Gastroesophageal sphincter (tissue), 4 donors: ENCODE data around the gene FGFR1OP2. TPM values are rescaled to one million over a fixed set of nuclear protein-coding genes. Genes with fewer than 3 reads are reported as not detected.

ENCODE experiments used
- ATAC-seq: fragments of 150-250 bp; one replicate; pipeline ENCODE4 v1.9.1; 2016; ENCODE audit warnings: mild to moderate bottlenecking, moderate library complexity
- H3K27ac ChIP-seq, 4 donors: fragments of 200-600 bp; sonication (generic) in 3 of 4; 1 replicate in 3 of 4; 2 replicates in 1 of 4; pipeline ENCODE4 v1.5.1; 2016 to 2019
- H3K27me3 ChIP-seq: fragments of 200-600 bp; sonication (generic); one replicate; pipeline ENCODE4 v1.5.1; 2019
- H3K36me3 ChIP-seq, 2 donors: fragments of 200-600 bp; sonication (generic); one replicate each; pipeline ENCODE4 v1.5.1; 2019; ENCODE audit warnings: control low read depth in 1 of 2
- H3K4me1 ChIP-seq, 3 donors: fragments of 200-600 bp; sonication (generic); 1 replicate in 2 of 3; 2 replicates in 1 of 3; pipeline ENCODE4 v1.5.1; 2016 to 2019; ENCODE audit warnings: control low read depth in 2 of 3
- H3K4me3 ChIP-seq, 2 donors: fragments of 200-600 bp; sonication (generic); one replicate each; pipeline ENCODE4 v1.5.1; 2019; ENCODE audit warnings: mild to moderate bottlenecking in 1 of 2, moderate library complexity in 1 of 2
- H3K9me3 ChIP-seq, 3 donors: fragments of 200-600 bp; sonication (generic); one replicate each; pipeline ENCODE4 v1.5.1; 2017 to 2019; ENCODE audit warnings: control low read depth in 2 of 3
- EP300 ChIP-seq: sonication (generic); formaldehyde crosslinking; IDR thresholded peaks from one replicate; pipeline ENCODE4 v1.6.1; 2017; ENCODE audit warnings: antibody characterized with exemption, mild to moderate bottlenecking
- POLR2A ChIP-seq, 2 donors: fragments of 450-650 bp; IDR thresholded peaks; one replicate each; pipeline ENCODE4 v1.6.1; 2017; ENCODE audit warnings: antibody characterized with exemption in 2 of 2, mild to moderate bottlenecking in 2 of 2, moderate library complexity in 1 of 2
- POLR2AphosphoS5 ChIP-seq: sonication (generic); formaldehyde crosslinking; IDR thresholded peaks from one replicate; pipeline ENCODE4 v1.6.1; 2017; ENCODE audit warnings: antibody characterized with exemption
- WGBS, 2 donors: methylation state at CpG; one replicate each; pipeline ENCODE4 v1.1.5; 2018; ENCODE audit warnings: low coverage in 1 of 2; 5-methylcytosine and 5-hydroxymethylcytosine counted together
- total RNA-seq, 4 donors: library from RNA; depleted of rRNA; stranded (reverse); fragments of >200 nt; gene quantifications; one replicate each; pipeline ENCODE4 v1.1.0, GENCODE V29; 2016
- TF ChIP-seq, protein P1 (sequence below), 4 experiments: fragments of 200-600 bp in 2 of 4; fragments of 450-650 bp in 2 of 4; sonication (generic) in 1 of 4; IDR thresholded peaks; one replicate each; pipeline ENCODE4 v1.5.1; 2017 to 2019; ENCODE audit warnings: antibody characterized with exemption in 4 of 4, mild to moderate bottlenecking in 2 of 4, moderate library complexity in 2 of 4

Gene FGFR1OP2
- total RNA-seq, 4 donors from 2014 or later = 57.7 to 127 (median 75.1) TPM

DNA sequence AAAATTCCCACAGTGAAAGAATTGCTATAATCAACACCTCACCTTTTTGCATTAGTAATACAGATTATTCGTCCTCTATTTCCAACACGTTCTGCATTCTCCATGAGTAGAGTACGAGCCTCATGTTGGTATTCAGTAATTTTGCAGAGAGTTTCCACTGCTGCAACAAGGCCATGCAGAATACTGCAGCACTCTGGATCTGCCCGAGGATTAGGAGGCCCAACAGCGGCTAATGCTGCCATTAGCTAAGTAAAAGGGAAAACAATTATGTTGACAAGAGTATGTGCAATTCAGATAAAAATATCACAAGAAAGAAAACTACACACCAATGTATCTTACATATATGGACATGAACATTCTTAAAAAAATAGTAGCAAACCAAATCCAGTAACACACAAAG, 9.6 kb upstream of the FGFR1OP2 start:
- H3K36me3 ChIP-seq = peaks cover 0 to 69% of the 10 kb centered on the region in 2 donors
- 91 to 93% methylated on average over 4 to 5 of the region's 5 CpGs for WGBS, 2 donors

DNA sequence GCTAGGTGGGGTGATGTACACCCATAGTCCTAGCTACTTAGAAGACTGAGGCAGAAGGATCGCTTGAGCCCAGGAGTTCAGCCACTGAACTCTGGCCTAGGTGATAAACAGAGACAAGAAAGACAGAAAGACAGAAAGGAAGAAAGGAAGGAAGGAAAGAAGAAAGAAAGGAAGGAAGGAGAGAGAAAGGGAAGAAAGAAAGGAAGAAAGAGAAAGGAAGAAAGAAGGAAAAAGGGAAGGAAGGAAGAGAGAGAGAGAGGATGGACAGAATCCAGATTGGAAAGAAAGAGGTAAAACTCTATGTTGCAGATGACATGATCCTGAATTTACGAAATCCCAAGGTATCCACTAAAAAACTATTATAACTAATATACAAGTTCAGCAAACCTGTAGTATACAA, 8.7 kb upstream of the FGFR1OP2 start:
- 100% methylated on average over 2 of the region's 2 CpGs for WGBS, 2 donors
- Histone ChIP-seq H3K4me3 (no peak overlapping the region), H3K27me3 (no peaks in the 10 kb centered on the region), H3K4me1 (no peaks in the 10 kb centered on the region), H3K36me3 (peaks cover 0 to 60% of the 10 kb centered on the region in 2 donors), H3K9me3 (no peaks in the 10 kb centered on the region), H3K27ac (no peak overlapping the region)
- no peak for ATAC-seq
- TF ChIP-seq EP300 (no peak), POLR2AphosphoS5 (no peak), POLR2A (IDR thresholded peaks at IDR 0.05) (no peak)
- TF ChIP-seq, protein P1, sequence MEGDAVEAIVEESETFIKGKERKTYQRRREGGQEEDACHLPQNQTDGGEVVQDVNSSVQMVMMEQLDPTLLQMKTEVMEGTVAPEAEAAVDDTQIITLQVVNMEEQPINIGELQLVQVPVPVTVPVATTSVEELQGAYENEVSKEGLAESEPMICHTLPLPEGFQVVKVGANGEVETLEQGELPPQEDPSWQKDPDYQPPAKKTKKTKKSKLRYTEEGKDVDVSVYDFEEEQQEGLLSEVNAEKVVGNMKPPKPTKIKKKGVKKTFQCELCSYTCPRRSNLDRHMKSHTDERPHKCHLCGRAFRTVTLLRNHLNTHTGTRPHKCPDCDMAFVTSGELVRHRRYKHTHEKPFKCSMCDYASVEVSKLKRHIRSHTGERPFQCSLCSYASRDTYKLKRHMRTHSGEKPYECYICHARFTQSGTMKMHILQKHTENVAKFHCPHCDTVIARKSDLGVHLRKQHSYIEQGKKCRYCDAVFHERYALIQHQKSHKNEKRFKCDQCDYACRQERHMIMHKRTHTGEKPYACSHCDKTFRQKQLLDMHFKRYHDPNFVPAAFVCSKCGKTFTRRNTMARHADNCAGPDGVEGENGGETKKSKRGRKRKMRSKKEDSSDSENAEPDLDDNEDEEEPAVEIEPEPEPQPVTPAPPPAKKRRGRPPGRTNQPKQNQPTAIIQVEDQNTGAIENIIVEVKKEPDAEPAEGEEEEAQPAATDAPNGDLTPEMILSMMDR (IDR thresholded peaks at IDR 0.05) = no peak

More for the DNA sequence above, 9.6 kb upstream of the FGFR1OP2 start:
- H3K27me3 ChIP-seq = no peaks in the 10 kb centered on the region
- no peaks in the 10 kb centered on the region for H3K4me1 ChIP-seq
- ATAC-seq = no peak
- TF ChIP-seq EP300 (no peak), POLR2A (IDR thresholded peaks at IDR 0.05) (no peak), POLR2AphosphoS5 (no peak)
- TF ChIP-seq, protein P1 (IDR thresholded peaks at IDR 0.05) = no peak
- no peaks in the 10 kb centered on the region for H3K9me3 ChIP-seq
- H3K27ac ChIP-seq = no peak overlapping the region
- H3K4me3 ChIP-seq = no peak overlapping the region

DNA sequence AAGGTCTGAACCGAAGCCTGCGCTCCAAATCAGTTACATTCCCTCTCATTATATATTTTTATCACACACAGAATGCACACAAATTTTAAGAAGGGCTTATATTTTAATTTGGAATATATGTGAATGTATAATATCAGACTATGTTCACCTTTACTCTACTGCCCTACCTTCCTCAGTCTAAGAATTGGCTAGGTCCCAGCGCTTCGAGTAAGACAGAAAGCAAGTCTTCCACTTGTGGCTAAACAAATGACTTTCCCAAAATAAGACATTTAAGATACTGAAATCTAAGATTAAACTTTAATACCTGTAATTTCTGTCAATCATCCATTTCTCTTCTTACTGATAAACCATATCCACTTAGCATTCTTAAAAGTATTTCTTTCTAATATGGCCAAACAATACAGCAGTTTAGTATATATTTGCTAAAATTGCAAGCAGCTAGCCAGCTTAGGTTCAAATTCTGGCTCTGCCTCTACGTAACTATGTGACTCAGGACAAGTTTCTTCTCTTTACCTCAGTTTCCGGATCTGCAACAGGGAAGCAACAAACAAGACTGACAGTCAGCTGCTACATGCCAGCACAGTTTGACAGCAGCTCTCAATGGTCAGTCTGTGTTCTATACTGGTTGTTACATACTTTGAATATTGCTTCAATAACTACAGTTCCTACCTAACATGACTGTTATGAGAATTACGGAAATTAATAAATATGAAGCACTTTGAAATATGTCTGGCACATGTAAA, 2.5 kb upstream of the FGFR1OP2 start:
- H3K27ac ChIP-seq = peak overlapping the region in 2 of 4 donors; percentile 17 to 90
- H3K27me3 ChIP-seq = no peaks in the 10 kb centered on the region
- H3K36me3 ChIP-seq = peaks cover 0 to 21% of the 10 kb centered on the region in 2 donors
- no peak for ATAC-seq
- H3K4me1 ChIP-seq = peaks cover 3 to 41% (median 13%) of the 10 kb centered on the region in 3 donors
- no peak overlapping the region for H3K4me3 ChIP-seq
- no peaks in the 10 kb centered on the region for H3K9me3 ChIP-seq
- 60 to 80% methylated on average over 7 of the region's 7 CpGs for WGBS, 2 donors
- TF ChIP-seq POLR2A (IDR thresholded peaks at IDR 0.05) (no peak), EP300 (no peak), POLR2AphosphoS5 (no peak)
- TF ChIP-seq, protein P1 (IDR thresholded peaks at IDR 0.05) = no peak

DNA sequence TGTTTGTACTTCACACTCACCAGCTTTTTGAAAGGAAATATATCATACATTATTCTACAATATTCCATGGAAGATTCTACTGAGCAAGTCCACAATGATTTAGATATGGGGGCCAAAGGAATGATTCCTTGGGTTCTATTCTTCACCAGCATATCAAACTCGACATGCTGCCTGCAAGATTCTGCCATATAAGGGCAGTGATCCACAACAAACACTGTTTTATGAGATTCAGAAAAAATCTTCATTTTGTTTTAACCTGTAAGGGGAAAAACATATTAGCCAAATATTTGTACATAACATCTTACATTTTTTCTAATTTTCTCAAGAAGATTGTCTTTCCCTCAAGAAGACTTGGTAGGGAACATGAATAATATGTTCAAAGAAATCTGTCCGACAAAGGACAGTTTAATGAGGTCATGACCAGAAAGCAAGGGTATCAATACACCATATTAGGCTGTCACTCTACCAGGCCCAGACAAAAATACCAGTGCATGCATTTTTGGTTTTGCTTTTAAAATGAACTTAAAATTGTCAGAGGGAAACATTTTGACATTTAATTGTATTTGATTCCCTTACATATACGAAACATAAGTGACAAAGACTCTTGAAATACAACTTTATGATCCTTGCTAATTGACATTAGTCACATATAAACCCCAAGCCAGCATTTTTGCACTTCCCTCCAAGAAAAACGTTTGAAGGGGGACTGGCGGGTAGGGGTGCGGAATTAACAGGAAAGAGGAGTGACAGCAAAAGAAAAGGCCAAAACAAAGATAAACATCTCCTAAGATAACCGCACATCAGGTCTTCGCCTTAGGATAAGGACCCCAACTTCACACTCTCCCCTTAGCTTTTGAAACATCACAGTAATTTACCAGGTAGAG, 1.5 kb upstream of the FGFR1OP2 start:
- TF ChIP-seq EP300 (no peak), POLR2AphosphoS5 (no peak), POLR2A (IDR thresholded peaks at IDR 0.05) (no peak)
- TF ChIP-seq, protein P1 (IDR thresholded peaks at IDR 0.05) = no peak
- 9 to 15% methylated on average over 5 to 8 of the region's 8 CpGs for WGBS, 2 donors
- Histone ChIP-seq H3K4me3 (peak overlapping the region; percentile 87 to 98), H3K27ac (peak overlapping the region; percentile 83 to 96 (median 92)), H3K4me1 (peaks cover 6 to 51% (median 13%) of the 10 kb centered on the region in 3 donors), H3K27me3 (no peaks in the 10 kb centered on the region), H3K36me3 (peaks cover 0 to 12% of the 10 kb centered on the region in 2 donors), H3K9me3 (no peaks in the 10 kb centered on the region)
- no peak for ATAC-seq
